HepG2 (cell line): ENCODE results near the gene TPM2. TPM values are rescaled to one million over a fixed set of nuclear protein-coding genes. Genes with fewer than 3 reads are reported as not detected.

Experiments
- BRF2 ChIP-seq: sonication (generic); formaldehyde crosslinking; IDR thresholded peaks from 2 replicates; pipeline ENCODE4 v1.8.1; 2022; ENCODE audit warnings: mild to moderate bottlenecking, missing genetic modification reagents
- LCORL ChIP-seq, 2 experiments: fragments of 450-650 bp in 1 of 2; sonication (generic) in 1 of 2; formaldehyde crosslinking in 1 of 2; IDR thresholded peaks; 2 replicates each; pipeline versions ENCODE4 v1.5.0 to v1.6.1; 2017 to 2020; ENCODE audit warnings: antibody characterized with exemption in 1 of 2, missing genetic modification reagents in 1 of 2
- MAZ ChIP-seq, 2 experiments: sonication (generic) in 1 of 2; formaldehyde crosslinking in 1 of 2; IDR thresholded peaks; 2 replicates each; pipeline versions ENCODE4 v1.5.0 to v1.6.1; 2012 to 2020; ENCODE audit warnings: low read depth in 2 of 2, mild to moderate bottlenecking in 2 of 2, borderline replicate concordance in 1 of 2, improper control_type of control experiment in 1 of 2, low read length in 1 of 2, missing genetic modification reagents in 1 of 2, moderate library complexity in 1 of 2
- NCOA1 ChIP-seq: sonication (generic); formaldehyde crosslinking; IDR thresholded peaks from 2 replicates; pipeline ENCODE4 v1.9.0; 2021; ENCODE audit warnings: missing genetic modification reagents
- PLSCR1 ChIP-seq: sonication (generic); formaldehyde crosslinking; IDR thresholded peaks from 2 replicates; pipeline ENCODE4 v1.5.0; 2020; ENCODE audit warnings: missing genetic modification reagents, mild to moderate bottlenecking, borderline replicate concordance
- RAD51 ChIP-seq: fragments of 450-650 bp; IDR thresholded peaks from 2 replicates; pipeline ENCODE4 v1.6.1; 2016; ENCODE audit warnings: borderline replicate concordance
- RNF2 ChIP-seq: fragments of 450-650 bp; conservative IDR thresholded peaks from 2 replicates; pipeline ENCODE4 v1.6.1; 2016; ENCODE audit warnings: low read depth
- TFDP2 ChIP-seq: sonication (generic); formaldehyde crosslinking; IDR thresholded peaks from 2 replicates; pipeline ENCODE4 v1.4.0; 2020; ENCODE audit warnings: missing genetic modification reagents
- ZBTB44 ChIP-seq: sonication (generic); formaldehyde crosslinking; IDR thresholded peaks from 2 replicates; pipeline ENCODE4 v1.4.0; 2020; ENCODE audit warnings: missing genetic modification reagents
- ZFAT ChIP-seq: sonication (generic); formaldehyde crosslinking; conservative IDR thresholded peaks from 2 replicates; pipeline ENCODE4 v1.8.1; 2023; ENCODE audit warnings: missing genetic modification reagents, inconsistent platforms
- ZNF143 ChIP-seq: sonication (generic); formaldehyde crosslinking; IDR thresholded peaks from 2 replicates; pipeline ENCODE4 v1.4.0; 2020; ENCODE audit warnings: missing genetic modification reagents
- ZNF407 ChIP-seq: sonication (generic); formaldehyde crosslinking; IDR thresholded peaks from one replicate; pipeline ENCODE4 v1.5.1; 2020; ENCODE audit warnings: mild to moderate bottlenecking, missing genetic modification reagents; ENCODE audit errors: not compliant biosample characterization
- ZNF530 ChIP-seq: sonication (generic); formaldehyde crosslinking; IDR thresholded peaks from 2 replicates; pipeline ENCODE4 v1.5.0; 2020; ENCODE audit warnings: low read depth, mild to moderate bottlenecking, missing genetic modification reagents
- ZNF773 ChIP-seq: sonication (generic); formaldehyde crosslinking; IDR thresholded peaks from 2 replicates; pipeline ENCODE4 v1.4.0; 2020; ENCODE audit warnings: missing genetic modification reagents, borderline replicate concordance
- ZNF878 ChIP-seq: sonication (generic); formaldehyde crosslinking; IDR thresholded peaks from 2 replicates; pipeline ENCODE4 v1.8.1; 2023; ENCODE audit warnings: mild to moderate bottlenecking, missing genetic modification reagents, moderate library complexity
- polyA plus RNA-seq, 8 experiments: library from polyadenylated mRNA; depleted of rRNA in 3 of 8; stranded (reverse) in 7 of 8; unstranded in 1 of 8; fragments of >200 nt; fragmentation: Illumina TruSeq in 4 of 8; extraction: Trizol in 4 of 8; gene quantifications; 2 replicates each; pipeline versions ENCODE4 v1.2.1 to v1.2.3, GENCODE V29; 2011 to 2016; ENCODE audit warnings: low read depth in 4 of 8, missing spikeins in 1 of 8, mixed read lengths in 1 of 8; ENCODE audit not compliant: insufficient read depth in 1 of 8
- total RNA-seq, 5 experiments: library from RNA; depleted of rRNA; stranded (reverse); fragments of >200 nt; fragmentation: Illumina TruSeq; extraction: Trizol; gene quantifications; 2 replicates each; pipeline ENCODE4 v1.2.3, GENCODE V29; 2016; ENCODE audit warnings: low read depth in 1 of 5

TPM2 gene
- total and polyA plus RNA-seq, 2 of the 13 experiments (the other 11 are each of a cell fraction or from before 2014, with no cell fraction given) = 3.1 to 10.7 TPM

- TF ChIP-seq RAD51 = no peak; the same call in 1 of the 2 replicates
- peak; percentile 100 for TF ChIP-seq BRF2 (CRISPR knock-in tag)
- TF ChIP-seq LCORL (IDR thresholded peaks at IDR 0.05) = no peak
- TF ChIP-seq LCORL (CRISPR knock-in tag; IDR thresholded peaks at IDR 0.05) = peak; percentile 91
- TF ChIP-seq ZNF530 = no peak
- peak; percentile 97 for TF ChIP-seq TFDP2 (CRISPR knock-in tag)
- TF ChIP-seq ZNF143 (CRISPR knock-in tag) = peak; percentile 72; the same call in 1 of the 2 replicates
- TF ChIP-seq PLSCR1 (CRISPR knock-in tag) = no peak; the same call in 1 of the 2 replicates
- TF ChIP-seq ZNF407 (CRISPR knock-in tag) = peak; percentile 75
- TF ChIP-seq NCOA1 (CRISPR knock-in tag) = 0 out of 2 replicates have a peak, but pooled peaks have one; percentile 74
- peak; percentile 96 for TF ChIP-seq ZNF878 (CRISPR knock-in tag)
- peak; percentile 87; the same call in 1 of the 2 replicates for TF ChIP-seq ZFAT
- TF ChIP-seq RNF2 = no peak; the same call in none of the 2 replicates
- 0 out of 2 replicates have a peak, but pooled peaks have one; percentile 80 for TF ChIP-seq ZNF773
- TF ChIP-seq MAZ (IDR thresholded peaks at IDR 0.05; ENCODE audit: borderline replicate concordance, low read depth, low read length) = peak; percentile 74
- peak; percentile 89 for TF ChIP-seq MAZ (CRISPR knock-in tag; IDR thresholded peaks at IDR 0.05; ENCODE audit: low read depth)
- TF ChIP-seq ZBTB44 = no peak
These were observed 32.1 kb downstream of the TPM2 start, which contains the start of gene RMRP (continued) for GRCh38 chr9:35657546-35658136.
